IgD-negative memory B cell (primary cell): ENCODE results near the gene PTPRG. TPM values are rescaled to one million over a fixed set of nuclear protein-coding genes. Genes with fewer than 3 reads are reported as not detected.
"Not testable (repeated sequence)": the region's sequence is repeated elsewhere in the genome, so short reads cannot be mapped to it uniquely, and the experiment has no call there.

ENCODE experiments used
- H3K27ac Mint-ChIP-seq, 3 donors: one replicate each; pipeline ENCODE4 v1.8.0; 2020 to 2022; ENCODE audit warnings: mild to moderate bottlenecking in 3 of 3, mixed read lengths in 3 of 3, moderate library complexity in 1 of 3
- H3K27me3 Mint-ChIP-seq: one replicate; pipeline ENCODE4 v1.8.0; 2021; ENCODE audit warnings: mixed read lengths
- H3K36me3 Mint-ChIP-seq: one replicate; pipeline ENCODE4 v1.8.0; 2020; ENCODE audit warnings: mild to moderate bottlenecking, mixed read lengths
- H3K4me1 Mint-ChIP-seq, 3 donors: one replicate each; pipeline ENCODE4 v1.8.0; 2020 to 2022; ENCODE audit warnings: mixed read lengths in 3 of 3, mild to moderate bottlenecking in 1 of 3
- H3K4me3 Mint-ChIP-seq, 4 donors: one replicate each; pipeline ENCODE4 v1.8.0; 2020 to 2022; ENCODE audit warnings: mild to moderate bottlenecking in 4 of 4, mixed read lengths in 4 of 4, moderate library complexity in 3 of 4
- H3K9me3 Mint-ChIP-seq, 3 donors: one replicate each; pipeline ENCODE4 v1.8.0; 2020 to 2021; ENCODE audit warnings: mixed read lengths in 3 of 3, mild to moderate bottlenecking in 1 of 3
- polyA plus RNA-seq: library from polyadenylated mRNA; unstranded; fragments of 300-500 nt; fragmentation: Illumina TruSeq; gene quantifications from one replicate; pipeline ENCODE4 v1.2.3, GENCODE V29; 2021

Gene PTPRG
- polyA plus RNA-seq, 1 donor from 2014 or later, result 1.9 TPM

- H3K4me1 Mint-ChIP-seq, result peaks cover 4 to 5% (median 5%) of the 10 kb centered on the region in 3 donors
- no peaks in the 10 kb centered on the region for H3K36me3 Mint-ChIP-seq
- peaks cover 0 to 7% (median 2%) of the 10 kb centered on the region in 3 donors for H3K9me3 Mint-ChIP-seq
- no peaks in the 10 kb centered on the region for H3K27me3 Mint-ChIP-seq
- H3K27ac Mint-ChIP-seq, result no peak overlapping the region
- no peak overlapping the region for H3K4me3 Mint-ChIP-seq
Measured at GRCh38 chr3:61699622-61700021, 138.3 kb downstream of the PTPRG start.

- Mint-ChIP-seq H3K27me3 (peaks cover 2% of the 10 kb centered on the region), H3K27ac (no peak overlapping the region), H3K36me3 (no peaks in the 10 kb centered on the region), H3K4me3 (no peak overlapping the region), H3K9me3 (peaks cover 0 to 7% (median 2%) of the 10 kb centered on the region in 3 donors), H3K4me1 (peaks cover 4 to 5% (median 5%) of the 10 kb centered on the region in 3 donors)
Measured at GRCh38 chr3:61701011-61701410, 139.6 kb downstream of the PTPRG start.

DNA sequence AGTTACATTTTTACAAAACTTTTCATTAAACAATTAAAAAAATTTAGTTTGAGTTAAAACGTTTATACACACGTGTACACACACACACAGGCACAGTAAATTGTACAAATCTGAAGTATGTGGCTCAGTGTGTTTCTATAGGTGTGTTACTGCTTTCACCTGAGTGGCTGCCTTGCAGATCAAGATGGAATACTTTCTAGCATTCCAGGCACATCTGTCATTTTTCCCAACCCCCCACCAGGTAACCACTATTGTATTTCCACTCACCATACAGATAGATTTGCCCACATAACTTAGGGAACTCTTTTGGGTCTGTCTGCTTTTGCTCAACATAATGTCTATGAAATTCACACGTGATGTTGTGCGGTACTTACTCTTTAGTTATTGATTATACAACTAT is 141.1 kb downstream of the PTPRG start:
- H3K4me3 Mint-ChIP-seq, result no peak overlapping the region
- peaks cover 2% of the 10 kb centered on the region for H3K27me3 Mint-ChIP-seq
- H3K36me3 Mint-ChIP-seq, result no peaks in the 10 kb centered on the region
- no peak overlapping the region for H3K27ac Mint-ChIP-seq
- H3K4me1 Mint-ChIP-seq, result peaks cover 4 to 5% (median 5%) of the 10 kb centered on the region in 3 donors
- peaks cover 0 to 7% (median 2%) of the 10 kb centered on the region in 3 donors for H3K9me3 Mint-ChIP-seq

- peaks cover 0 to 2% (median 0%) of the 10 kb centered on the region in 3 donors for H3K9me3 Mint-ChIP-seq
- no peaks in the 10 kb centered on the region for H3K36me3 Mint-ChIP-seq
- peaks cover 2 to 5% (median 2%) of the 10 kb centered on the region in 3 donors for H3K4me1 Mint-ChIP-seq
- peaks cover 2% of the 10 kb centered on the region for H3K27me3 Mint-ChIP-seq
- H3K27ac Mint-ChIP-seq, result peak overlapping the region in 1 of 3 donors; percentile 62
- H3K4me3 Mint-ChIP-seq, result no peak overlapping the region
Measured at GRCh38 chr3:61704807-61705206, 143.4 kb downstream of the PTPRG start.

DNA sequence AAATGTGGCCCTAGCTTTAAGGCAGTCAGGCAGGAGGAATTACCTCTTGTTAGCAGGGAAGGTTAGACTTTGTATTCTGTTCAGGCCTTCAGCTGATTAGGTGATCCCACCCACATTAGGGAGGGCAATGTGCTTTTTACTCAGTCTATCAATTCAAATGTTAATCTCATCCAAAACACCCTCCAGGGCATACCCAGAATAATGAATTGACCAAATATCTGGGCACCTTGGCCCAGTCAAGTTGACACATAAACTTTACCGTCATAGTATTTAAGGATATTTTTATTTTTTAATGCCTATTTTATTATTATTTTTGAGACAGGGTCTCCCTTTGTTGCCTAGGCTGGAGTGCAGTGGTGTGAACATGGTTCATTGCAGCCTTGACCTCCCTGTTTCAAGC is 146.1 kb downstream of the PTPRG start:
- Mint-ChIP-seq H3K4me1 (peaks cover 0 to 5% (median 0%) of the 10 kb centered on the region in 3 donors), H3K27ac (no peak overlapping the region), H3K9me3 (peaks cover 0 to 2% (median 0%) of the 10 kb centered on the region in 3 donors), H3K27me3 (peaks cover 2% of the 10 kb centered on the region), H3K36me3 (peaks cover 2% of the 10 kb centered on the region), H3K4me3 (no peak overlapping the region)

- H3K27me3 Mint-ChIP-seq, H3K27ac Mint-ChIP-seq, H3K36me3 Mint-ChIP-seq, H3K4me3 Mint-ChIP-seq, H3K4me1 Mint-ChIP-seq, H3K9me3 Mint-ChIP-seq: not testable (repeated sequence)
Measured at GRCh38 chr3:61710920-61711319, 149.5 kb downstream of the PTPRG start.

DNA sequence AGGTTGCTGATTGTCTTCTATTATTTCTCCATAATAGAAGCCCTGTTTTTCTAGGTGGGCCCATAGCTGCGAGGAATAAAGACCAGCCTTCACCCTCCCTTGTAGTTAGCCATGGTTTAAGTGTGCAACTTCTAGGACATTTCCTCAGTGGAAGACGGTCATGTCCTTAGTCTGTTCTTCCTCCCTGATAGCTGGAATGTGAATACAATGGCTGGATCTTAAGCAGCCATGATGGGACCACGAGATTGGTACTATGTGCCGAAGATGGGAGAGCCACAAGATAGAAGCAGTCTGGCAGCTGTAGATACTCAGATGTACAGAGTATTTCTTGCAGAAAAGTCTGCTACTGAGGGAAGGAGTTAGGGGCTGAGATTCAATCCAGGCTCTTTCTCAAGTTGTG is 152.9 kb downstream of the PTPRG start:
- Mint-ChIP-seq H3K4me3 (no peak overlapping the region), H3K27ac (no peak overlapping the region), H3K9me3 (peaks cover 0 to 2% (median 2%) of the 10 kb centered on the region in 3 donors), H3K27me3 (no peaks in the 10 kb centered on the region), H3K4me1 (no peaks in the 10 kb centered on the region), H3K36me3 (peaks cover 3% of the 10 kb centered on the region)

GRCh38 chr3:61715886-61716527 is 154.6 kb downstream of the PTPRG start:
- H3K9me3 Mint-ChIP-seq, result peaks cover 0 to 2% (median 0%) of the 10 kb centered on the region in 3 donors
- H3K4me1 Mint-ChIP-seq, result no peaks in the 10 kb centered on the region
- H3K27me3 Mint-ChIP-seq, result peaks cover 4% of the 10 kb centered on the region
- peaks cover 3% of the 10 kb centered on the region for H3K36me3 Mint-ChIP-seq
- no peak overlapping the region for H3K27ac Mint-ChIP-seq
- no peak overlapping the region for H3K4me3 Mint-ChIP-seq

- H3K9me3 Mint-ChIP-seq, H3K4me3 Mint-ChIP-seq, H3K36me3 Mint-ChIP-seq, H3K27me3 Mint-ChIP-seq, H3K4me1 Mint-ChIP-seq, H3K27ac Mint-ChIP-seq: not testable (repeated sequence)
Measured at GRCh38 chr3:61716693-61717092, 155.3 kb downstream of the PTPRG start.

DNA sequence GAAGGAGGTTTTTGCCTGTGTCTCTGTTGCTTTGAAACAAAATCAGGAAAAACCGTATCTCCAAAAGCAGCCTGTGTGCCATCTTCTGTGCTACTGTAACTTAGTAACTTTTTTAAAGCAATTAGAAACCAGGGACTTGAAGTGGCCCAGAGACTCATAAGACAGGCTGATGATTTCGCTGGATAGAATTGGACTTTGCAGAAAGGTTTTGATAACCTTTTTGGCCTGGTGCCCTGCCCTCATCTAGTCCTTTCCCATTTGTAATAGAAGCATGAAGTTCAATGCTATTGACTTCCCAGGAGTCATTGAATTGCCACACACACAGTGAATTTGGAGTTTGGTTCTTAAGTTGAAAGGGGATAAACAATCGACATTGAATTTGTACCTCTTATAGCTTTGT is 157.2 kb downstream of the PTPRG start:
- no peak overlapping the region for H3K4me3 Mint-ChIP-seq
- H3K27me3 Mint-ChIP-seq, result peaks cover 4% of the 10 kb centered on the region
- H3K27ac Mint-ChIP-seq, result no peak overlapping the region
- no peaks in the 10 kb centered on the region for H3K36me3 Mint-ChIP-seq
- H3K9me3 Mint-ChIP-seq, result peaks cover 0 to 2% (median 1%) of the 10 kb centered on the region in 3 donors
- H3K4me1 Mint-ChIP-seq, result peaks cover 0 to 2% (median 0%) of the 10 kb centered on the region in 3 donors

GRCh38 chr3:61719278-61719977 is 158.1 kb downstream of the PTPRG start:
- Mint-ChIP-seq H3K27ac (no peak overlapping the region), H3K9me3 (peaks cover 0 to 2% (median 0%) of the 10 kb centered on the region in 3 donors), H3K4me3 (peak overlapping the region in 1 of 4 donors; percentile 56), H3K36me3 (peaks cover 2% of the 10 kb centered on the region), H3K27me3 (peaks cover 4% of the 10 kb centered on the region), H3K4me1 (peaks cover 0 to 2% (median 0%) of the 10 kb centered on the region in 3 donors)

- Mint-ChIP-seq H3K36me3 (peaks cover 3% of the 10 kb centered on the region), H3K27ac (no peak overlapping the region), H3K4me1 (peaks cover 0 to 3% (median 2%) of the 10 kb centered on the region in 3 donors), H3K9me3 (peaks cover 0 to 5% (median 2%) of the 10 kb centered on the region in 3 donors), H3K27me3 (peaks cover 4% of the 10 kb centered on the region), H3K4me3 (no peak overlapping the region)
Measured at GRCh38 chr3:61723038-61723437, 161.7 kb downstream of the PTPRG start.

GRCh38 chr3:61724183-61724582 is 162.8 kb downstream of the PTPRG start:
- H3K27me3 Mint-ChIP-seq, result peaks cover 4% of the 10 kb centered on the region
- H3K4me1 Mint-ChIP-seq, result peaks cover 0 to 3% (median 2%) of the 10 kb centered on the region in 3 donors
- no peak overlapping the region for H3K27ac Mint-ChIP-seq
- H3K9me3 Mint-ChIP-seq, result peaks cover 0 to 5% (median 2%) of the 10 kb centered on the region in 3 donors
- H3K36me3 Mint-ChIP-seq, result peaks cover 3% of the 10 kb centered on the region
- no peak overlapping the region for H3K4me3 Mint-ChIP-seq

DNA sequence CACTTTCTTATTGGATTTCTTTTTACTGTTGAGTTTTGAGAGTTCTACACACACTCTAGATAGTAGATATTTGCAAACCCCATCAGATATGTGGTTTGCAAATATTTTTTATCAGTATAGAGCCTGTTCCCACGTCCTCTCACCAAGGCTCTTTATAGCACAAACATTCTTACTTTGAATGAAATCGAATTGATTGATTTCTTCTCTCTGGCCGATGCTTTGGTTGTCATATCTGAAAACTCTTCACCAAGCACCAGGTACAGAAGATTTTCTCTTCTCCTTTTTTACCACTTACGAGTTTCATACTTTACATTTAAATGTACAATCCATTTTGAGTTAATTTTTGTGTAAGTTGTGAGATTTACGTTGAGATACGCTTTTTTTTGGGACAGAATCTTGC is 163.4 kb downstream of the PTPRG start:
- H3K27ac Mint-ChIP-seq, result no peak overlapping the region
- no peak overlapping the region for H3K4me3 Mint-ChIP-seq
- peaks cover 0 to 4% (median 3%) of the 10 kb centered on the region in 3 donors for H3K4me1 Mint-ChIP-seq
- peaks cover 0 to 5% (median 2%) of the 10 kb centered on the region in 3 donors for H3K9me3 Mint-ChIP-seq
- H3K36me3 Mint-ChIP-seq, result peaks cover 3% of the 10 kb centered on the region
- H3K27me3 Mint-ChIP-seq, result peaks cover 2% of the 10 kb centered on the region

DNA sequence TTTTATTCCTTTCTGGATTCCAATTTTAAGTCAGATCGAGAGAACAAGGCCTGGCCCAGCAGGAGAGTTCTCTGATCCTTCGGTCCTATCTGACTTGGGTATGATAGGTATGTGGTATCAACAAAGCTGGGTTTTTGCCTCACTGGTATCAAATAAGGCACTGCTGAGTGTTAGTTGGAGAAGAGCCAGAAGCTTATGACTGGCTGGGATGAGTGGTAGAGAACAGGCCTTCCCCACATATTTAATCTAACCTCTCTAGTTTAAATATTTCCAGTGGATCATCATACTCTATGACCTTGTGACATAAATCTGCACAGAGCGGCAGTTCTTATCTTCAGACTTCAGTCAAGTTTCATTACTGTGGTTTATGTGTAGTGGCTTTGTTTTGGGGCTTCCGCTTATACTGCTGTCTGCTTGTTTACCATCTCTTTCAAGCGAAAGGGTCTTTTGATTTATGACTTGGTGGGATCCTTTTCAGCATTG is 164.5 kb downstream of the PTPRG start:
- Mint-ChIP-seq H3K4me3 (no peak overlapping the region), H3K4me1 (peaks cover 0 to 5% (median 3%) of the 10 kb centered on the region in 3 donors), H3K9me3 (peaks cover 0 to 5% (median 2%) of the 10 kb centered on the region in 3 donors), H3K36me3 (peaks cover 3% of the 10 kb centered on the region), H3K27me3 (no peaks in the 10 kb centered on the region), H3K27ac (no peak overlapping the region)
